A673 (cell line): ENCODE results near the gene CBX4. TPM values are rescaled to one million over a fixed set of nuclear protein-coding genes. Genes with fewer than 3 reads are reported as not detected.
A peak's percentile ranks its signal among the peaks of the same experiment; 100 is the strongest.

ENCODE experiments used
- BruUV-seq: library from RNA; stranded (reverse); fragments of 400-500 nt; replicated peaks from 2 replicates; lab custom pipeline; 2021; lab: Mats Ljungman, UMichigan
- CTCF ChIA-PET: fragments of 300-600 bp; sonication (Branson Sonifier 250); formaldehyde crosslinking; loops from one replicate; lab custom pipeline; 2022; ENCODE audit warnings: antibody characterized with exemption; lab: Charles Lee
- POLR2A ChIA-PET: fragments of 300-600 bp; sonication (Branson Sonifier 250); formaldehyde crosslinking; loops from one replicate; lab custom pipeline; 2022; ENCODE audit warnings: antibody characterized with exemption; ENCODE audit not compliant: low non-redundant PET; lab: Charles Lee
- DNase-seq: peaks from one replicate; pipeline ENCODE4 v3.0.0-alpha.2; 2015; ENCODE audit warnings: low spot score
- H3K27ac ChIP-seq: fragments of 200-600 bp; sonication (generic); 2 replicates; pipeline ENCODE4 v1.5.1; 2016; ENCODE audit warnings: mixed run types, low read depth, mild to moderate bottlenecking, mixed read lengths, antibody characterized with exemption, low read length; ENCODE audit not compliant: poor library complexity, severe bottlenecking
- H3K27me3 ChIP-seq: fragments of 200-600 bp; sonication (generic); replicated peaks from 2 replicates; pipeline ENCODE4 v1.6.1; 2017; ENCODE audit warnings: mixed run types, low read depth, mild to moderate bottlenecking, mixed read lengths, antibody characterized with exemption, low read length; ENCODE audit not compliant: insufficient read depth, poor library complexity
- H3K36me3 ChIP-seq: fragments of 200-600 bp; sonication (generic); 2 replicates; pipeline ENCODE4 v1.6.1; 2016; ENCODE audit warnings: mixed run types, mild to moderate bottlenecking, mixed read lengths, antibody characterized with exemption, low read length; ENCODE audit not compliant: insufficient read depth, poor library complexity, severe bottlenecking
- H3K4me1 ChIP-seq: fragments of 200-600 bp; sonication (generic); 2 replicates; pipeline ENCODE4 v1.6.1; 2017; ENCODE audit warnings: mixed run types, mild to moderate bottlenecking, mixed read lengths, antibody characterized with exemption, low read length; ENCODE audit not compliant: insufficient read depth, poor library complexity, severe bottlenecking
- H3K4me3 ChIP-seq: fragments of 200-600 bp; sonication (generic); 2 replicates; pipeline ENCODE4 v1.5.1; 2016; ENCODE audit warnings: low read depth, mixed run types, mild to moderate bottlenecking, mixed read lengths, low read length; ENCODE audit not compliant: poor library complexity, severe bottlenecking
- H3K9me3 ChIP-seq: fragments of 200-600 bp; sonication (generic); 2 replicates; pipeline ENCODE4 v1.6.1; 2016; ENCODE audit warnings: mixed run types, low read depth, mild to moderate bottlenecking, mixed read lengths, antibody characterized with exemption, low read length; ENCODE audit not compliant: poor library complexity, severe bottlenecking
- EZH2 ChIP-seq: fragments of 200-600 bp; sonication (generic); IDR thresholded peaks from 2 replicates; pipeline ENCODE4 v1.6.1; 2017; ENCODE audit warnings: borderline replicate concordance, low read depth, mild to moderate bottlenecking, mixed read lengths, antibody characterized with exemption, low read length; ENCODE audit not compliant: poor library complexity, severe bottlenecking
- intact Hi-C: fragments of 100-400 bp; cut with micrococcal nuclease; formaldehyde crosslinking; loops from one replicate; pipeline ENCODE4 v1.10.0; 2022; ENCODE audit not compliant: unreplicated experiment
- total RNA-seq: library from RNA; stranded (reverse); gene quantifications from 2 replicates; pipeline ENCODE4 v1.2.3, GENCODE V29; 2021
- TF ChIP-seq, protein P1 (sequence below): fragments of 300-800, 200-600 bp; sonication (generic); conservative IDR thresholded peaks from 2 replicates; pipeline ENCODE4 v1.5.1; 2017; ENCODE audit warnings: low read depth, mild to moderate bottlenecking, antibody characterized with exemption, low read length, moderate library complexity, mixed read lengths

CBX4 gene
- total RNA-seq, 1 experiment from 2014 or later: 42.6 TPM

DNA sequence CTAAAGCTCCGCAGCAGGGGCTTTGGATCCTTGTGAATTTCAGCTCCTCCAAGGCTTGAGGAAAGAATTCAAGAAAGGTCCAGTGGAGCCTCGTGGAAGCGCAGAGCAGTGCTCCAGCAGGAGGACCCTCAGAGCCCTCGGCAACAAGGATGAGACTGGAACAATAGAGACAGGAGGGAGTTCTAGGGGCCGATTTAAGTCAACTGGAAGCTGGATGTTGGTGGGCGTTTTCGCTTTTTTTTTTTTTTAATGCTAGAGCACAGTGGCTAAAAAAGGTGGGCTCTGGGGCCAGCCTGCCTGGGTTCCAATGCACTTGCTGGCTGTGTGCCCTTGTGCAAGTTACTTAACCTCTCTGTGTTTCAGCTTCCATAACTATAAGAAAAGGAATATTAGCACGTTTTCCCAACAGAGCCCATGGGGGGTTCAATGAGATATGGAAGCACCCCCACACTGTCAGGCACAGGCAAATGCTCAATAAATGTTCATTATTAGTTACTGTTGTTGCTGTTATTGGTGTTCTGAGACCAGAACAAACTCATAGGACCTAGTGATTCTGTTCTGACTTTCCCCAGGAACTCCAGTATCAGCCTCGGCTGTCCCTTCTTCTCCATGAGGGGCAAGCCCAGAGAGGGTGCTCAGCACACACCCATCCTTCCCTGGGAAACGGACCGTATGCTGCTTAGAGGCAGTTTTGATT is 37.1 kb downstream of the CBX4 start:
- CTCF ChIA-PET: interaction anchor here (0.5 kb wide), 1 partner anchor 195 kb away, joined by 8 read pairs; no protein-coding TSS in a partner anchor
- Histone ChIP-seq H3K4me1 (peaks cover 66% of the 10 kb centered on the region), H3K9me3 (no peaks in the 10 kb centered on the region), H3K4me3 (no peak overlapping the region), H3K36me3 (no peaks in the 10 kb centered on the region), H3K27ac (peak overlapping the region; percentile 73), H3K27me3 (no peaks in the 10 kb centered on the region)
- no TSS peak for BruUV-seq
- no peak for TF ChIP-seq EZH2
- TF ChIP-seq, protein P1, sequence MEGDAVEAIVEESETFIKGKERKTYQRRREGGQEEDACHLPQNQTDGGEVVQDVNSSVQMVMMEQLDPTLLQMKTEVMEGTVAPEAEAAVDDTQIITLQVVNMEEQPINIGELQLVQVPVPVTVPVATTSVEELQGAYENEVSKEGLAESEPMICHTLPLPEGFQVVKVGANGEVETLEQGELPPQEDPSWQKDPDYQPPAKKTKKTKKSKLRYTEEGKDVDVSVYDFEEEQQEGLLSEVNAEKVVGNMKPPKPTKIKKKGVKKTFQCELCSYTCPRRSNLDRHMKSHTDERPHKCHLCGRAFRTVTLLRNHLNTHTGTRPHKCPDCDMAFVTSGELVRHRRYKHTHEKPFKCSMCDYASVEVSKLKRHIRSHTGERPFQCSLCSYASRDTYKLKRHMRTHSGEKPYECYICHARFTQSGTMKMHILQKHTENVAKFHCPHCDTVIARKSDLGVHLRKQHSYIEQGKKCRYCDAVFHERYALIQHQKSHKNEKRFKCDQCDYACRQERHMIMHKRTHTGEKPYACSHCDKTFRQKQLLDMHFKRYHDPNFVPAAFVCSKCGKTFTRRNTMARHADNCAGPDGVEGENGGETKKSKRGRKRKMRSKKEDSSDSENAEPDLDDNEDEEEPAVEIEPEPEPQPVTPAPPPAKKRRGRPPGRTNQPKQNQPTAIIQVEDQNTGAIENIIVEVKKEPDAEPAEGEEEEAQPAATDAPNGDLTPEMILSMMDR: no peak
- no peak for DNase-seq
- POLR2A ChIA-PET: no interaction called here
- intact Hi-C loops: no loop called here

DNA sequence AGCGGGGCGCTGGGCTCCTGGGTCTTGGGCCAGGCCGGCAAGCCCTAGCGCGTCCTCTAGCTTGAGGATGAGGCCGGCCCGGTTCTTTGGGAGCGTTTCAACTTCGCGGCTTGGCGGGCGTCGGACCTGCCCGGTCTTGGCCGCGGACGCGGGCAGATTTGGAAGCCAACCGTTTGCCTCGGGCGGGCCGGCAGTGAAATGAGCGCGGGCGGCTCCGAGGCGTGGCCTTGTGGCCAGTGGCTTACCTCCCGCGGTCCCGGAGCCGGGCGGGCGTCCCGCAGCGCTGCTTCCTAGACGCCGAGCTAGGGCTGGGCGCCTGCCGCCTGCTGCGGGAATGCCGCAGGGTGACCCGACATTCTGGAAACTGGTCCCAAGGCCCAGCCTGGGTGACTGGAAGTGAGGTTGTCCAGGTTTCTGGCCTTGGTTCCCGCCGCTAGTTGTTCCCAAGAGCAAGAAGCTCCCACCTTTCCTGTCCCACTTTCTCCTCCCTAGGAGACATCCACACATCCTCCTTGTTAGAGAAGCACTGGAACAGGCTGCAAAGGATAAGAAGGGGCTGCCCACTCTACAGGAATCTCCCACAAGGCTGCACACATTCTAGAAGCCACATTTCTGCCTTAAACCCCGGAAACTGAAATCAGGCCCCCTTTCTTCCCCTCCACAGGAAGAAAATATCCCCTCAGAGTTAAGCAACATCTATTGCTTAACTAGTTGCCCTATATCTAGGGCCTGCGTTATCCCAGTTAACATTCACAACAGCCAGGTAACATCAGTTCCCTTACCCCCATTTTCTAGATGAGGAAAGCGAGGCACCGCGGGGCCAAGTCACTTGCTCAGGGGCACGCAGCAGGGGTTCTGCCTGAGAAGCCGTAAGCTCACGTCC is 37.8 kb downstream of the CBX4 start:
- no peak for TF ChIP-seq EZH2
- TF ChIP-seq, protein P1: no peak
- Histone ChIP-seq H3K4me1 (peaks cover 66% of the 10 kb centered on the region), H3K27me3 (no peaks in the 10 kb centered on the region), H3K9me3 (no peaks in the 10 kb centered on the region), H3K4me3 (peak overlapping the region; percentile 45), H3K36me3 (no peaks in the 10 kb centered on the region), H3K27ac (peak overlapping the region; percentile 73)
- CTCF ChIA-PET: interaction anchor here (0.5 kb wide), 1 partner anchor 196 kb away, joined by 8 read pairs; no protein-coding TSS in a partner anchor
- POLR2A ChIA-PET: interaction anchor here (0.6 kb wide), 2 partner anchors 38 to 150 kb away, joined by 3 read pairs; partner anchors contain the start of gene CBX4
- intact Hi-C loops: no loop called here
- BruUV-seq: no TSS peak
- no peak for DNase-seq

DNA sequence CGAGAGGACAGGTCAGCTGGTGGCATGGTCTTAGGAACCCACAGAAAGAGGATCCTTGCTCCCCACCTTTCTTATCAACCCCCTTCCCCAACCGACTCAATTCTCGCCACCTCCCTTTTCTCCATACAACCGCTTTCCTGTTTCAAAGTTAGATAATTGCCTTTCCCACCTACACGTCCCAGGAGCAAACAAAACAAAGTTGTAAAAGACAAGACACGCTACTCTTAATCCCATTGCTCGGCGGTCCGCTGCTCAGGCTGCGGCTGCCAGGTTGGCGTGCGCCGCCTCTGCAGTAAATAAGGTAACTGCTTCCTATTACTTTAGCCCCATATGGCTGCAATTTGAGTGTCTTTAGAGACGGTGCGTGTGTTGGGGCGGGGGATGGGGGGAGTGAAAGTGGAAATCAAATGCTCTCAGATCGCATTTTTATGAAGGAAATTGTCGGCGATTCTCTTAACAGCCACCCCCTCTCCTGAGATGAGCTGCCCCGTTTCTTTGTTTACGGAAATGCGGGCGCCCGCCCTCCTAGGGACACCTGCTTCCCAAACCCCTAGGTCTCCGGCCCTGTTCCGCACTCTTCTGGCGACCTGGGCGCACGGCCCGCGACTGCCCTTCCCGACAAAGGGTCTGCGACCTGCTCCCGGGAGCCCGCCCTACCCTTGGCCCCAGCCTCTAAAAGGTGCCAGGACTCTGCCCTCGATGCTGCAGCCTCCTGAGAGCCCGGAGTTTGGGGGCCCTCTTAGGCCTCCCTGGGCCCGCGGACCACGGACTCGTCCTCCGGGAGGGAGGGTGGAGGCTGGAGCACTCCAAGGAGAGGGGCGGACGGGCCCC is 38.7 kb downstream of the CBX4 start:
- no TSS peak for BruUV-seq
- no peaks in the 10 kb centered on the region for H3K9me3 ChIP-seq
- ChIA-PET CTCF (interaction anchor here (0.7 kb wide), 1 partner anchor 11 kb away, joined by 3 read pairs; no protein-coding TSS in a partner anchor), POLR2A (interaction anchor here (0.6 kb wide), 1 partner anchor 39 kb away, joined by 3 read pairs; the partner anchor contains the start of gene CBX4)
- peaks cover 4% of the 10 kb centered on the region for H3K36me3 ChIP-seq
- intact Hi-C loops: no loop called here
- H3K27ac ChIP-seq: peak overlapping the region; percentile 73
- H3K27me3 ChIP-seq: no peaks in the 10 kb centered on the region
- TF ChIP-seq, protein P1: no peak
- no peak for TF ChIP-seq EZH2
- peak overlapping the region; percentile 45 for H3K4me3 ChIP-seq
- DNase-seq: peak; percentile 92
- peaks cover 62% of the 10 kb centered on the region for H3K4me1 ChIP-seq
